Liver (tissue), 9 donors: ENCODE results near the gene FAM120B. TPM values are rescaled to one million over a fixed set of nuclear protein-coding genes. Genes with fewer than 3 reads are reported as not detected.

Source experiments
- DNase-seq: peaks from one replicate; pipeline ENCODE4 v3.0.0-alpha.2; 2017; ENCODE audit warnings: low spot score
- H3K27ac ChIP-seq, 2 donors: one replicate each; pipeline ENCODE4 v1.7.0; 2013; ENCODE audit warnings: inconsistent platforms in 2 of 2, low read length in 2 of 2, control low read depth in 1 of 2, low read depth in 1 of 2, mild to moderate bottlenecking in 1 of 2
- H3K27me3 ChIP-seq, 4 donors: one replicate each; pipeline versions ENCODE4 v1.6.1 to v1.7.0; 2013; ENCODE audit warnings: low read length in 3 of 4, inconsistent platforms in 1 of 4, mild to moderate bottlenecking in 1 of 4, moderate library complexity in 1 of 4; ENCODE audit not compliant: control insufficient read depth in 4 of 4, insufficient read depth in 4 of 4
- H3K36me3 ChIP-seq, 4 donors: one replicate each; pipeline versions ENCODE4 v1.6.1 to v1.7.0; 2013; ENCODE audit warnings: low read length in 3 of 4, mild to moderate bottlenecking in 3 of 4, low read depth in 1 of 4, moderate library complexity in 1 of 4; ENCODE audit not compliant: control insufficient read depth in 4 of 4, insufficient read depth in 3 of 4
- H3K4me1 ChIP-seq, 4 donors: one replicate each; pipeline versions ENCODE4 v1.6.1 to v1.7.0; 2013; ENCODE audit warnings: low read length in 3 of 4, mild to moderate bottlenecking in 3 of 4, moderate library complexity in 1 of 4; ENCODE audit not compliant: control insufficient read depth in 4 of 4, insufficient read depth in 4 of 4
- H3K4me3 ChIP-seq, 3 donors: one replicate each; pipeline versions ENCODE4 v1.6.1 to v1.7.0; 2013; ENCODE audit warnings: low read length in 3 of 3, control low read depth in 1 of 3, low read depth in 1 of 3, mild to moderate bottlenecking in 1 of 3
- H3K9ac ChIP-seq, 2 donors: one replicate each; pipeline ENCODE4 v1.7.0; 2013; ENCODE audit warnings: low read length in 2 of 2, mild to moderate bottlenecking in 2 of 2, moderate library complexity in 2 of 2, control low read depth in 1 of 2, low read depth in 1 of 2
- H3K9me3 ChIP-seq, 4 donors: one replicate each; pipeline versions ENCODE4 v1.6.1 to v1.7.0; 2013; ENCODE audit warnings: low read length in 3 of 4; ENCODE audit not compliant: control insufficient read depth in 4 of 4
- ATF3 ChIP-seq: IDR thresholded peaks from 2 replicates; pipeline ENCODE4 v1.6.1; 2016; ENCODE audit warnings: antibody characterized with exemption
- EGR1 ChIP-seq, 2 donors: IDR thresholded peaks; 2 replicates each; pipeline ENCODE4 v1.6.1; 2016 to 2018; ENCODE audit warnings: antibody characterized with exemption in 2 of 2, low read depth in 2 of 2
- FOXA2 ChIP-seq: IDR thresholded peaks from 2 replicates; pipeline ENCODE4 v1.6.1; 2016; ENCODE audit warnings: antibody characterized with exemption
- HNF4G ChIP-seq: IDR thresholded peaks from 2 replicates; pipeline ENCODE4 v1.6.1; 2016; ENCODE audit warnings: antibody characterized with exemption
- JUND ChIP-seq, 2 donors: IDR thresholded peaks; 2 replicates each; pipeline ENCODE4 v1.6.1; 2016; ENCODE audit warnings: antibody characterized with exemption in 2 of 2
- NR2F2 ChIP-seq: IDR thresholded peaks from 2 replicates; pipeline ENCODE4 v1.6.1; 2016; ENCODE audit warnings: antibody characterized with exemption
- RAD21 ChIP-seq, 2 donors: IDR thresholded peaks; 2 replicates each; pipeline ENCODE4 v1.6.1; 2016; ENCODE audit warnings: antibody characterized with exemption in 2 of 2, mild to moderate bottlenecking in 2 of 2
- REST ChIP-seq: IDR thresholded peaks from 2 replicates; pipeline ENCODE4 v1.6.1; 2016; ENCODE audit warnings: antibody characterized with exemption, mild to moderate bottlenecking
- RXRA ChIP-seq, 2 donors: IDR thresholded peaks; 2 replicates each; pipeline ENCODE4 v1.6.1; 2017 to 2018; ENCODE audit warnings: antibody characterized with exemption in 2 of 2, mild to moderate bottlenecking in 1 of 2
- SP1 ChIP-seq: IDR thresholded peaks from 2 replicates; pipeline ENCODE4 v1.6.1; 2018; ENCODE audit warnings: antibody characterized with exemption, mild to moderate bottlenecking
- TAF1 ChIP-seq: conservative IDR thresholded peaks from 2 replicates; pipeline ENCODE4 v1.6.1; 2016; ENCODE audit warnings: antibody characterized with exemption, mild to moderate bottlenecking
- YY1 ChIP-seq: IDR thresholded peaks from 2 replicates; pipeline ENCODE4 v1.6.1; 2016; ENCODE audit warnings: antibody characterized with exemption, mild to moderate bottlenecking
- WGBS: extraction: QIAGEN DNeasy Blood & Tissue Kit; methylation state at CpG from one replicate; pipeline ENCODE4 v1.1.7; 2013; 5-methylcytosine and 5-hydroxymethylcytosine counted together
- polyA plus RNA-seq, 2 donors: library from polyadenylated mRNA; stranded (reverse) in 1 of 2; unstranded in 1 of 2; fragments of 200-250 nt in 1 of 2; fragments of >200 nt in 1 of 2; fragmentation: Nextera tagmentation in 1 of 2; extraction: Ambion mirVana in 1 of 2; gene quantifications; one replicate each; pipeline versions ENCODE4 v1.2.1 to v1.2.3, GENCODE V29; 2013 to 2015
- total RNA-seq, 2 donors: library from RNA; depleted of rRNA; stranded (reverse); fragments of >200 nt; gene quantifications; one replicate each; pipeline ENCODE4 v1.2.3, GENCODE V29; 2014
- TF ChIP-seq, protein P1 (sequence below): fragments of 150-350 bp; IDR thresholded peaks from 2 replicates; pipeline ENCODE4 v1.5.1; 2017; ENCODE audit warnings: improper control_type of control experiment, low read depth, low read length; ENCODE audit not compliant: missing input control
- TF ChIP-seq, protein P2 (sequence below): IDR thresholded peaks from 2 replicates; pipeline ENCODE4 v1.6.1; 2016; ENCODE audit warnings: antibody characterized with exemption
- donor health status: healthy.
- donor health status: healthy.
- donor health status: healthy.
- donor health status: healthy.
- donor health status: healthy.

The FAM120B gene
- total and polyA plus RNA-seq, 4 donors = 6.0 to 11.1 (median 9.1) TPM

GRCh38 chr6:170450916-170451761 lies 144.6 kb downstream of the FAM120B start (continued):
- TF ChIP-seq, protein P1, sequence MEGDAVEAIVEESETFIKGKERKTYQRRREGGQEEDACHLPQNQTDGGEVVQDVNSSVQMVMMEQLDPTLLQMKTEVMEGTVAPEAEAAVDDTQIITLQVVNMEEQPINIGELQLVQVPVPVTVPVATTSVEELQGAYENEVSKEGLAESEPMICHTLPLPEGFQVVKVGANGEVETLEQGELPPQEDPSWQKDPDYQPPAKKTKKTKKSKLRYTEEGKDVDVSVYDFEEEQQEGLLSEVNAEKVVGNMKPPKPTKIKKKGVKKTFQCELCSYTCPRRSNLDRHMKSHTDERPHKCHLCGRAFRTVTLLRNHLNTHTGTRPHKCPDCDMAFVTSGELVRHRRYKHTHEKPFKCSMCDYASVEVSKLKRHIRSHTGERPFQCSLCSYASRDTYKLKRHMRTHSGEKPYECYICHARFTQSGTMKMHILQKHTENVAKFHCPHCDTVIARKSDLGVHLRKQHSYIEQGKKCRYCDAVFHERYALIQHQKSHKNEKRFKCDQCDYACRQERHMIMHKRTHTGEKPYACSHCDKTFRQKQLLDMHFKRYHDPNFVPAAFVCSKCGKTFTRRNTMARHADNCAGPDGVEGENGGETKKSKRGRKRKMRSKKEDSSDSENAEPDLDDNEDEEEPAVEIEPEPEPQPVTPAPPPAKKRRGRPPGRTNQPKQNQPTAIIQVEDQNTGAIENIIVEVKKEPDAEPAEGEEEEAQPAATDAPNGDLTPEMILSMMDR = no peak
- no peak for TF ChIP-seq RAD21 (IDR thresholded peaks at IDR 0.05)
- TF ChIP-seq YY1 = no peak
- TF ChIP-seq RXRA (IDR thresholded peaks at IDR 0.05) = no peak

DNA sequence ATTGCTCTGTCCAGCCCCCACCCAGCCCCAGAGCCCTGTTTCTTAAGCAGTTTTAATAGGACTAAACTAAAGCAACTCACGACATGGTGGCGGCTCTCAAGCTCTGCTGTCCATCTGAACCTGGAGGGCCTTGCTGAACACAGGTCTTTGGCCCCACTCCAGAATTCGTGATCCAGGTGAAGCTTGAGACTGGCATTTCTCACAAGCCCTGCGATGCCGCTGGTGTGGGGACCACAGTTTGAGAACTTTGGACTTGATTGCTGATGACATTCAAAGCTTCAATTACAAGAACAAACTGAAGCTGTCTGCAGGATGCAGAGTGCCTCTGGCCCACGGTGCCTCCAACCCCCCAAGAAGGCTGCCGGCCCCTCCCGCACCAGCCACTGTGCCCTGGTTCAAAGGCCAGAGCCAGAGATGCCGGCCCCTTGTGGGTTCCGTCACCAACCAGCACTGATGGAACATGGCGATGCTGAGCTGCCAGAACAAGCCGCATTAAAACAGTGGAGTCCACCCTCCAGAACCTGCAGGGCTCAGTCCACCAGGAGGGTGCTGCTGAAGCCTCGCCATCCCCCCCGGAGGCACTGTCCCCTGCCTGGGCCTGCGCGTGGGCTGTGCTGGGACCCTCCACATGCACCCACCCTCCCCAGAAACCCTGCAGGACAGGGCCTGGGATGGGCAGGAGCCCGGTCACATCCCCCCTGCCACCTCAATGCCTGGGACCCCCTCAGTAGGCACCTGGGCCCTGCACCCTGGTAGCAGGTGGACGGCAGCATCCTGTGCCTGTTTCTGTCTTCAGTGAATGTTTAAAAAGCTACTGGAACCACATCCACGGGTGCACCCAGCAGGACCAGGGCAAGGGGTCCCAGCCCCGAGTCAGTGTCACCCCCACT lies 145.4 kb downstream of the FAM120B start:
- H3K4me3 ChIP-seq = no peak overlapping the region
- 90% methylated on average over 20 of the region's 20 CpGs for WGBS
- DNase-seq = no peak

DNA sequence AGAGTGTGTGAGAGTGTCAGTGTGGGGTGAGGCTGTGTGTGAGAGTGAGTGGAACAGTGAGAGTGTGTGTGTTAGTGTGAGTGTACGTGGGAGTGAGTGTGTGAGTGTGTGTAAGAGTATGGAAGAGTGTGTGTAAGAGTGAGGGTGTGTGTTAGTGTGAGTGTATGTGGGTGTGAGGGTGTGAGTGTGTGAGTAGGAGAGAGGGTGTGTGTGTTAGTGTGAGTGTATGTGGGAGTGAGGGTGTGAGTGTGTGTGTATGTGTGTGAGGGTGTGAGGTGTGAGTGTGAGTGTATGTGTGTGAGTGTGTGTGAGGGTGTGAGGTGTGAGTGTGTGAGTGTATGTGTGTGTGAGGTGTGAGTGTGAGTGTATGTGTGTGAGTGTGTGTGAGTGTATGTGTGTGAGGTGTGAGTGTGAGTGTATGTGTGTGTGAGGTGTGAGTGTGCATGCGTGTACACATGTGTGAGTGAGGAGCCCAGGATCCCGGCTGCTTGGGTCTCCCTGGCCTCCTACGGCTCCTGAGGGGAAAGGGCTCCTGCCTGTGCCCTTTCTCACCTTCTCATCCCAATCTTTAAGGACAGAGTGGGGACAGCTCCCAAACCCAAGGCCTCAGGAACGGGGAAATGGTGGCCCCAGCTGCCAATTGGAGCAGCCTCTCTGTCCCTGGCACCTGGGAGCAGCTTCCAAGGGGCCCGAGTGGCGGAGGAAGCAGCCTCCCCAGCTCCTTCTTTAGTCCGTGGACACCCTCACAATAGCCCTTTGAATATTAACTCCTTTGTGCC lies 146.4 kb downstream of the FAM120B start:
- no peak overlapping the region for H3K4me3 ChIP-seq
- H3K9me3 ChIP-seq = no peaks in the 10 kb centered on the region
- H3K27ac ChIP-seq = no peak overlapping the region
- H3K4me1 ChIP-seq = no peaks in the 10 kb centered on the region
- no peak for DNase-seq
- H3K9ac ChIP-seq = no peak overlapping the region
- H3K36me3 ChIP-seq = no peaks in the 10 kb centered on the region
- WGBS = 79% methylated on average over 8 of the region's 8 CpGs
- TF ChIP-seq HNF4G = no peak
- TF ChIP-seq TAF1 = no peak
- no peak for TF ChIP-seq REST
- TF ChIP-seq EGR1 (IDR thresholded peaks at IDR 0.05; ENCODE audit: low read depth in 2 of 2) = no peak
- no peak for TF ChIP-seq ATF3
- no peak for TF ChIP-seq RXRA (IDR thresholded peaks at IDR 0.05)
- no peak for TF ChIP-seq SP1
- TF ChIP-seq RAD21 (IDR thresholded peaks at IDR 0.05) = no peak
- H3K27me3 ChIP-seq = no peaks in the 10 kb centered on the region

More for the DNA sequence above, 145.4 kb downstream of the FAM120B start:
- H3K9ac ChIP-seq = no peak overlapping the region
- H3K4me1 ChIP-seq = no peaks in the 10 kb centered on the region
- no peaks in the 10 kb centered on the region for H3K27me3 ChIP-seq
- H3K36me3 ChIP-seq = no peaks in the 10 kb centered on the region
- H3K27ac ChIP-seq = no peak overlapping the region
- no peaks in the 10 kb centered on the region for H3K9me3 ChIP-seq
- no peak for TF ChIP-seq JUND (IDR thresholded peaks at IDR 0.05)
- no peak for TF ChIP-seq FOXA2
- no peak for TF ChIP-seq NR2F2
- TF ChIP-seq, protein P2, sequence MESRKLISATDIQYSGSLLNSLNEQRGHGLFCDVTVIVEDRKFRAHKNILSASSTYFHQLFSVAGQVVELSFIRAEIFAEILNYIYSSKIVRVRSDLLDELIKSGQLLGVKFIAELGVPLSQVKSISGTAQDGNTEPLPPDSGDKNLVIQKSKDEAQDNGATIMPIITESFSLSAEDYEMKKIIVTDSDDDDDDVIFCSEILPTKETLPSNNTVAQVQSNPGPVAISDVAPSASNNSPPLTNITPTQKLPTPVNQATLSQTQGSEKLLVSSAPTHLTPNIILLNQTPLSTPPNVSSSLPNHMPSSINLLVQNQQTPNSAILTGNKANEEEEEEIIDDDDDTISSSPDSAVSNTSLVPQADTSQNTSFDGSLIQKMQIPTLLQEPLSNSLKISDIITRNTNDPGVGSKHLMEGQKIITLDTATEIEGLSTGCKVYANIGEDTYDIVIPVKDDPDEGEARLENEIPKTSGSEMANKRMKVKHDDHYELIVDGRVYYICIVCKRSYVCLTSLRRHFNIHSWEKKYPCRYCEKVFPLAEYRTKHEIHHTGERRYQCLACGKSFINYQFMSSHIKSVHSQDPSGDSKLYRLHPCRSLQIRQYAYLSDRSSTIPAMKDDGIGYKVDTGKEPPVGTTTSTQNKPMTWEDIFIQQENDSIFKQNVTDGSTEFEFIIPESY = no peak
